ENCODE data around the gene C1QC.

C1QC gene

GRCh38 chr1:22683547-22683946, 40.1 kb downstream of the C1QC start:
- DNase-seq: no peak

- no peak for DNase-seq
Measured at GRCh38 chr1:22685591-22686059, 42.2 kb downstream of the C1QC start.

GRCh38 chr1:22687191-22687590, 43.8 kb downstream of the C1QC start:
- DNase-seq: no peak

GRCh38 chr1:22688466-22688865, 45.0 kb downstream of the C1QC start:
- no peak for DNase-seq

GRCh38 chr1:22689505-22689904, 46.1 kb downstream of the C1QC start:
- peak; percentile 87 for DNase-seq

- DNase-seq: no peak
Measured at GRCh38 chr1:22691031-22691753, 47.8 kb downstream of the C1QC start.

- no peak for DNase-seq
Measured at GRCh38 chr1:22694172-22694571, 50.7 kb downstream of the C1QC start.

- DNase-seq: no peak
Measured at GRCh38 chr1:22696610-22697009, 53.2 kb downstream of the C1QC start.
